ENCODE measurements around the gene ARHGAP20. TPM values are rescaled to one million over a fixed set of nuclear protein-coding genes. Genes with fewer than 3 reads are reported as not detected.

ARHGAP20 gene
- total RNA-seq, 2 experiments from 2014 or later, result not detected

DNA sequence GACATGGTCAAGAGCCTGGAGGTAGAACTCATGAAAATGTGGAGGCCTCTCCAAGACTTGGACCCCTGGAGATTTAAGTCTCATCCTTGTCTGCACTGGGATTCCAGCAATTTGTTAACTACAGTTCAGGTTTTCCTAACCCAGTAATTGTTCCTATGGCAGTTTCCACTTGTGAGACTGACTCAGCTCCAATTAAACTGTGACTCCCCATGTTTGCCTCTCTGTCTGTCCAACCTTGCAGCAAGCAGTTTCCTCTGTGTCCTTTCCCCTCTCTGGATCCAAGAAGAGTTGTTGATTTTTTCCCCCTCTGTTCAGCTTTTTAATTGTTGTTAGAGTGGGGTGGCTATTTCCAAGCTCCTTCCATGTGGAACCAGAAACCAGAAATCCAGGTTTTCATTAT lies 16.2 kb upstream of the ARHGAP20 start:
- H2AFZ ChIP-seq (ENCODE audit: low read length), result no peak overlapping the region
- no TSS peak for BruUV-seq (replicated peaks)
- no peaks in the 10 kb centered on the region for H3K9me2 ChIP-seq (ENCODE audit: insufficient read depth, low read length)
- ChIA-PET CTCF (ENCODE audit: unreplicated experiment) (interaction anchor here (0.6 kb wide), 1 partner anchor 155 kb away, joined by 3 read pairs; no protein-coding TSS in a partner anchor), POLR2A (no interaction called here)
- H3K79me2 ChIP-seq (ENCODE audit: insufficient read depth, low read depth, low read length), result no peaks in the 10 kb centered on the region
- H3K4me2 ChIP-seq (ENCODE audit: low read length), result no peak overlapping the region
- H3K4me1 ChIP-seq (ENCODE audit: insufficient read depth, low read length, poor library complexity, severe bottlenecking), result no peaks in the 10 kb centered on the region
- no peak for TF ChIP-seq EZH2phosphoT487 (IDR thresholded peaks at IDR 0.05; ENCODE audit: borderline replicate concordance, low read depth, low read length)
- intact Hi-C loops (cut with micrococcal nuclease; ENCODE audit: unreplicated experiment), result no loop called here
- H3K36me3 ChIP-seq (ENCODE audit: insufficient read depth, low read length), result no peaks in the 10 kb centered on the region
- no peak overlapping the region for H3K4me3 ChIP-seq (ENCODE audit: low read depth, low read length, poor library complexity, severe bottlenecking)
- H3K9me3 ChIP-seq (ENCODE audit: low read length), result no peaks in the 10 kb centered on the region
- no peak for DNase-seq (ENCODE audit: low spot score)
- H4K20me1 ChIP-seq (ENCODE audit: insufficient read depth, low read length), result no peaks in the 10 kb centered on the region
- H3K27ac ChIP-seq (ENCODE audit: low read depth, low read length, poor library complexity, severe bottlenecking), result no peak overlapping the region

DNA sequence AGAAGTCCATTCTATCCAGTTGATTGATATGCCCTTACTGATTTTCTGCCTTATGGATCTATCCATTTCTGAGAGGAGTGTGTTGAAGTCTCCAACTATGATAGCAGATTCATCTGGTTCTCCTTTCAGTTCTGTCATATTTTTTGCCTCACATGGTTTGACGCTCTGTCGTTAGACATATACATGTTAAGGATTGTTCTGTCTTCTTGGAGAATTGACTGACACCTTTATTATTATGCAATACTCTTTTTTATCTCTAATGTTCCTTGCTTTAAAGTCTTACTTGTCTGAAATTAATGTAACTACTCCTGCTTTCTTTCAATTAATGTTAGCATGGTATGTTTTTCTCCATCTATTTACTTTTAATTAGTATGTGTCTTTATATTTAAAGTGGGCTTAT lies 12.1 kb upstream of the ARHGAP20 start:
- no peaks in the 10 kb centered on the region for H3K36me3 ChIP-seq (ENCODE audit: insufficient read depth, low read length)
- H3K27ac ChIP-seq (ENCODE audit: low read depth, low read length, poor library complexity, severe bottlenecking), result no peak overlapping the region
- TF ChIP-seq, protein P1, sequence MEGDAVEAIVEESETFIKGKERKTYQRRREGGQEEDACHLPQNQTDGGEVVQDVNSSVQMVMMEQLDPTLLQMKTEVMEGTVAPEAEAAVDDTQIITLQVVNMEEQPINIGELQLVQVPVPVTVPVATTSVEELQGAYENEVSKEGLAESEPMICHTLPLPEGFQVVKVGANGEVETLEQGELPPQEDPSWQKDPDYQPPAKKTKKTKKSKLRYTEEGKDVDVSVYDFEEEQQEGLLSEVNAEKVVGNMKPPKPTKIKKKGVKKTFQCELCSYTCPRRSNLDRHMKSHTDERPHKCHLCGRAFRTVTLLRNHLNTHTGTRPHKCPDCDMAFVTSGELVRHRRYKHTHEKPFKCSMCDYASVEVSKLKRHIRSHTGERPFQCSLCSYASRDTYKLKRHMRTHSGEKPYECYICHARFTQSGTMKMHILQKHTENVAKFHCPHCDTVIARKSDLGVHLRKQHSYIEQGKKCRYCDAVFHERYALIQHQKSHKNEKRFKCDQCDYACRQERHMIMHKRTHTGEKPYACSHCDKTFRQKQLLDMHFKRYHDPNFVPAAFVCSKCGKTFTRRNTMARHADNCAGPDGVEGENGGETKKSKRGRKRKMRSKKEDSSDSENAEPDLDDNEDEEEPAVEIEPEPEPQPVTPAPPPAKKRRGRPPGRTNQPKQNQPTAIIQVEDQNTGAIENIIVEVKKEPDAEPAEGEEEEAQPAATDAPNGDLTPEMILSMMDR (conservative IDR thresholded peaks at IDR 0.05; ENCODE audit: low read length), result no peak
- TF ChIP-seq EZH2phosphoT487 (IDR thresholded peaks at IDR 0.05; ENCODE audit: borderline replicate concordance, low read depth, low read length), result no peak
- no peaks in the 10 kb centered on the region for H3K9me2 ChIP-seq (ENCODE audit: insufficient read depth, low read length)
- H2AFZ ChIP-seq (ENCODE audit: low read length), result no peak overlapping the region
- H3K9me3 ChIP-seq (ENCODE audit: low read length), result no peaks in the 10 kb centered on the region
- no peaks in the 10 kb centered on the region for H3K4me1 ChIP-seq (ENCODE audit: insufficient read depth, low read length, poor library complexity, severe bottlenecking)
- H3K4me2 ChIP-seq (ENCODE audit: low read length), result no peak overlapping the region
- ChIA-PET CTCF (ENCODE audit: unreplicated experiment) (no interaction called here), POLR2A (no interaction called here)
- no peak overlapping the region for H3K4me3 ChIP-seq (ENCODE audit: low read depth, low read length, poor library complexity, severe bottlenecking)
- intact Hi-C loops (cut with micrococcal nuclease; ENCODE audit: unreplicated experiment), result no loop called here
- no peak for DNase-seq (ENCODE audit: low spot score)
- no peaks in the 10 kb centered on the region for H3K79me2 ChIP-seq (ENCODE audit: insufficient read depth, low read depth, low read length)
- no TSS peak for BruUV-seq (replicated peaks)
- no peaks in the 10 kb centered on the region for H4K20me1 ChIP-seq (ENCODE audit: insufficient read depth, low read length)

DNA sequence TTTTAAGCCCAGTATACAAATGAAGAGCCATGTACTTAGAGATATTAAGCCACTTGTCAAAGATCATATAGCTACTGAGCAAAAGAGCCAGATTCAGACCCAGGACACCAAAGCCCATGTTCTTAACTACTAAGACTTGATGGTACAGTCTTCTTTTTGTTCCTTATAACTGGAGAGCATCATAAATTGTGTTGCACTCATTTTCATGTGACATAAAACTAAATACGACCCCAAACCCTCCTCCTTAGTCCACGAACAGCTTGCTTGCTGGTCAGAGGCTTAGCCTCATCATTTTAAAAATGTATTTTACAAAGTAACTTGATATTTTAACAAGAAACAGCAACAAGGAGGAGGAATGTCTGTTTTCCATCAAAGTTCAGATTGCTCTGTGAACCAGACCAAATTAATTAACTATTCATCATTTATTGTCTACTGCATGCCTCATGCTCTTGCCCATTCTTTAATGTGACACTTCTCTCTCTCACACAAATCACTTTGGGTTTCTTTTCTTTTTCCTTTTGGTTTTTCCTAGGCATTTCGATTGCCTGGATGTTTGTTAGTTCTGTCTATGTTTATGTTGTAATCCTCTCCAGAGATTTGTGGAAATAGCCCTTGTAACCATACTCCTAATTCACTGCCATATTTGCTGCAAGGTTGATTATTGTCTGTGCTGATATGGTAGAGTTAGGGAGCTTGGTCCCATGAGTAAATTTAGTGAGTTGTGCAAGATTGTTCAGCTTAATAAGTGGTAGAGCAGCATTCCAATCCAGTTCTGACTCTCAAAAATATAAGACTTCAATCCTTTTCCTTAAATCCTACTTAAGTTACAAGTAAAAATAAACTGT lies 8.4 kb upstream of the ARHGAP20 start:
- ChIA-PET CTCF (ENCODE audit: unreplicated experiment) (no interaction called here), POLR2A (interaction anchor here (0.6 to 0.9 kb wide), 2 partner anchors 9 to 331 kb away, joined by 3 to 4 read pairs; no protein-coding TSS in a partner anchor)
- Histone ChIP-seq H3K4me3 (ENCODE audit: low read depth, low read length, poor library complexity, severe bottlenecking) (no peak overlapping the region), H2AFZ (ENCODE audit: low read length) (no peak overlapping the region), H3K36me3 (ENCODE audit: insufficient read depth, low read length) (no peaks in the 10 kb centered on the region), H4K20me1 (ENCODE audit: insufficient read depth, low read length) (no peaks in the 10 kb centered on the region), H3K9me2 (ENCODE audit: insufficient read depth, low read length) (no peaks in the 10 kb centered on the region), H3K4me1 (ENCODE audit: insufficient read depth, low read length, poor library complexity, severe bottlenecking) (no peaks in the 10 kb centered on the region), H3K4me2 (ENCODE audit: low read length) (no peak overlapping the region), H3K79me2 (ENCODE audit: insufficient read depth, low read depth, low read length) (no peaks in the 10 kb centered on the region), H3K27ac (ENCODE audit: low read depth, low read length, poor library complexity, severe bottlenecking) (no peak overlapping the region), H3K9me3 (ENCODE audit: low read length) (no peaks in the 10 kb centered on the region)
- intact Hi-C loops (cut with micrococcal nuclease; ENCODE audit: unreplicated experiment), result no loop called here
- TF ChIP-seq, protein P1 (conservative IDR thresholded peaks at IDR 0.05; ENCODE audit: low read length), result no peak
- no peak for TF ChIP-seq EZH2phosphoT487 (IDR thresholded peaks at IDR 0.05; ENCODE audit: borderline replicate concordance, low read depth, low read length)
- no peak for DNase-seq (ENCODE audit: low spot score)
- no TSS peak for BruUV-seq (replicated peaks)
